ENCODE results near the gene GRAP2. TPM values are rescaled to one million over a fixed set of nuclear protein-coding genes. Genes with fewer than 3 reads are reported as not detected.
A peak's percentile ranks its signal among the peaks of the same experiment; 100 is the strongest.

The GRAP2 gene
- total RNA-seq (2022) = not detected in 2 replicates
- percentile 1 among the genes with signal in this experiment for Bru-seq, nascent RNA
- not detected for BruChase-seq, experiment 1, labeled RNA remaining after a 2-hour chase
- BruChase-seq, experiment 2, labeled RNA remaining after a 6-hour chase = not detected
- long read RNA-seq = 0 reads

GRCh38 chr22:39900306-39901227 is at the start of gene GRAP2:
GRAP2 (plus strand) TSS chr22:39901084; CDS start chr22:39947107, 46,023 bp downstream.
- intact Hi-C loops (cut with micrococcal nuclease; ENCODE audit: unreplicated experiment) = no loop called here
- Mint-ChIP-seq H3K36me3 (ENCODE audit: insufficient read depth, unreplicated experiment) (no peaks in the 10 kb centered on the region), H3K9me3 (ENCODE audit: unreplicated experiment) (no peaks in the 10 kb centered on the region), H3K4me3 (ENCODE audit: unreplicated experiment) (no peak within 1 kb of the TSS), H3K4me1 (ENCODE audit: low read depth, unreplicated experiment) (no peaks in the 10 kb centered on the region), H3K27ac (ENCODE audit: unreplicated experiment) (no peak within 1 kb of the TSS), H3K27me3 (ENCODE audit: insufficient read depth, unreplicated experiment) (peaks cover 19% of the 10 kb centered on the region)
- ChIA-PET CTCF (no interaction called here), POLR2A (no interaction called here)
- TF ChIP-seq, protein P1, sequence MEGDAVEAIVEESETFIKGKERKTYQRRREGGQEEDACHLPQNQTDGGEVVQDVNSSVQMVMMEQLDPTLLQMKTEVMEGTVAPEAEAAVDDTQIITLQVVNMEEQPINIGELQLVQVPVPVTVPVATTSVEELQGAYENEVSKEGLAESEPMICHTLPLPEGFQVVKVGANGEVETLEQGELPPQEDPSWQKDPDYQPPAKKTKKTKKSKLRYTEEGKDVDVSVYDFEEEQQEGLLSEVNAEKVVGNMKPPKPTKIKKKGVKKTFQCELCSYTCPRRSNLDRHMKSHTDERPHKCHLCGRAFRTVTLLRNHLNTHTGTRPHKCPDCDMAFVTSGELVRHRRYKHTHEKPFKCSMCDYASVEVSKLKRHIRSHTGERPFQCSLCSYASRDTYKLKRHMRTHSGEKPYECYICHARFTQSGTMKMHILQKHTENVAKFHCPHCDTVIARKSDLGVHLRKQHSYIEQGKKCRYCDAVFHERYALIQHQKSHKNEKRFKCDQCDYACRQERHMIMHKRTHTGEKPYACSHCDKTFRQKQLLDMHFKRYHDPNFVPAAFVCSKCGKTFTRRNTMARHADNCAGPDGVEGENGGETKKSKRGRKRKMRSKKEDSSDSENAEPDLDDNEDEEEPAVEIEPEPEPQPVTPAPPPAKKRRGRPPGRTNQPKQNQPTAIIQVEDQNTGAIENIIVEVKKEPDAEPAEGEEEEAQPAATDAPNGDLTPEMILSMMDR (IDR thresholded peaks at IDR 0.05; ENCODE audit: insufficient read depth in 1 of 2, low read depth in 1 of 2, low read length in 1 of 2, severe bottlenecking in 1 of 2, unreplicated experiment in 1 of 2) = no peak
- no peaks in the 10 kb centered on the region; the same call in 1 of the 2 replicates for H3K27me3 ChIP-seq (replicated peaks; ENCODE audit: control insufficient read depth, insufficient read depth, low read length)
- H3K4me1 ChIP-seq = no peaks in the 10 kb centered on the region
- no peaks in the 10 kb centered on the region for H3K36me3 ChIP-seq (ENCODE audit: control insufficient read depth, insufficient read depth, low read length)
- no TSS peak for BruUV-seq (replicated peaks)
- no peaks in the 10 kb centered on the region for H3K9me3 ChIP-seq
- no peak within 1 kb of the TSS for H3K4me3 ChIP-seq (ENCODE audit: low read depth, low read length)
- no peak for DNase-seq

DNA sequence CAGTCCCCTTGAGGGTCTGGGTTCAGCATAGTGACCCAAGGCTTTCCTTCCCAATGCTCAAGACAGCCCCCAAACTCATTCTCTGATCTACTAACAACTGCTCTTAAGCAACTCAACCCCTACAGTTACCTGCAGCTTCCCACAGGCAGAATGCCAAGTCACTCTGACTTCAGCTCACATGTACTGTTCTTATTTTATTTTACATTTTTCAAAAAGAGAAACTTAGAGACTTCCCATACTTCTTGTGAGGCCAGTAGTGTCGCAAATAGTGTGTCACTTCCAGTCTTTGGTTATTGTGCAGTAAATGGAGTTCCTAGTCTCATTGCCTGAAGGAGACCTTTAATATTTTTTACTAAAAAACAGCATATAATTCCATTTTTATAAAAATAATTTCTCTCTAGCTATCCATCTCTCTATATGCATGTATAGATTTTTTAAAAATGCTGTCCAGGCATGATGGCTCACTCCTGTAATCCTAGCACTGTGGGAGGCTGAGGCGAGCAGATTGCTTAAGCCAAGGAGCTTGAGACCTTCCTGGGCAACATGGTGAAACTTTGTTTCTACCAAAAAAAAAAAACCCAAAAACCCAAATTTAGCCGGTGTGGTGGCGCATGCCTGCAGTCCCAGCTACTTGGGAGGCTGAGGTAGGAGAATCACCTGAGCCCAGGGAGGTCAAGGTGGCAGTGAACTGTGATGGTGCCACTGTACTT is 49.1 kb upstream of the GRAP2 start:
- POLR2A ChIA-PET = no interaction called here

DNA sequence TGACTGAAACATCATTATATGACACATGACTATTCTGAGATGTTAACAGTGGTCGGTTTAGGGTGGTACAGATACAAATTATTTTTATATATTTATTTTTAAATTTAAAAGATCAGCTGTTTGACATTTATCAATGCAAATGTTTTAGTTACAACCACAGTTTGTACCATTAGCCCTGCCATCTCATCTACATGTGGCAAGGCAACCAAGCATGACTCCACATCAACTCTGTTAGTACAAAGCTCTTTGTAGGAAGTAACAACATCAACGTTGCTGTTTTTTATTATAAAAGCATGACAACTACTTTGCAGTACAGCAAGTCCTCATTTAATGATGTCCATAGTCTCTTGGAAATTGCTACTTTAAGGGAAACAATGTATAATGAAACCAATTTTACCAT is 48.1 kb upstream of the GRAP2 start:
- CTCF ChIA-PET = no interaction called here

More for the DNA sequence above, 49.1 kb upstream of the GRAP2 start:
- H3K27me3 Mint-ChIP-seq (ENCODE audit: insufficient read depth, unreplicated experiment) = peaks cover 23% of the 10 kb centered on the region
- intact Hi-C loops (cut with micrococcal nuclease; ENCODE audit: unreplicated experiment) = no loop called here
- H3K36me3 Mint-ChIP-seq (ENCODE audit: insufficient read depth, unreplicated experiment) = no peaks in the 10 kb centered on the region
- no peak for DNase-seq
- no peaks in the 10 kb centered on the region for H3K27me3 ChIP-seq (replicated peaks; ENCODE audit: control insufficient read depth, insufficient read depth, low read length)
- CTCF ChIA-PET = no interaction called here
- no peaks in the 10 kb centered on the region for H3K36me3 ChIP-seq (ENCODE audit: control insufficient read depth, insufficient read depth, low read length)
- TF ChIP-seq, protein P1 (IDR thresholded peaks at IDR 0.05; ENCODE audit: insufficient read depth in 1 of 2, low read depth in 1 of 2, low read length in 1 of 2, severe bottlenecking in 1 of 2, unreplicated experiment in 1 of 2) = no peak
- no TSS peak for BruUV-seq (replicated peaks)
- H3K4me1 Mint-ChIP-seq (ENCODE audit: low read depth, unreplicated experiment) = no peaks in the 10 kb centered on the region
- H3K27ac Mint-ChIP-seq (ENCODE audit: unreplicated experiment) = no peak overlapping the region
- H3K9me3 Mint-ChIP-seq (ENCODE audit: unreplicated experiment) = no peaks in the 10 kb centered on the region
- H3K4me3 ChIP-seq (ENCODE audit: low read depth, low read length) = no peak overlapping the region
- H3K4me1 ChIP-seq = no peaks in the 10 kb centered on the region
- no peak overlapping the region for H3K4me3 Mint-ChIP-seq (ENCODE audit: unreplicated experiment)
- no peaks in the 10 kb centered on the region for H3K9me3 ChIP-seq

More for the DNA sequence above, 48.1 kb upstream of the GRAP2 start:
- Mint-ChIP-seq H3K36me3 (ENCODE audit: insufficient read depth, unreplicated experiment) (no peaks in the 10 kb centered on the region), H3K4me1 (ENCODE audit: low read depth, unreplicated experiment) (no peaks in the 10 kb centered on the region), H3K27ac (ENCODE audit: unreplicated experiment) (no peak overlapping the region), H3K9me3 (ENCODE audit: unreplicated experiment) (no peaks in the 10 kb centered on the region), H3K27me3 (ENCODE audit: insufficient read depth, unreplicated experiment) (peaks cover 23% of the 10 kb centered on the region), H3K4me3 (ENCODE audit: unreplicated experiment) (no peak overlapping the region)
- TF ChIP-seq, protein P1 (IDR thresholded peaks at IDR 0.05; ENCODE audit: insufficient read depth in 1 of 2, low read depth in 1 of 2, low read length in 1 of 2, severe bottlenecking in 1 of 2, unreplicated experiment in 1 of 2) = no peak
- no peaks in the 10 kb centered on the region for H3K9me3 ChIP-seq
- H3K36me3 ChIP-seq (ENCODE audit: control insufficient read depth, insufficient read depth, low read length) = no peaks in the 10 kb centered on the region
- H3K27me3 ChIP-seq (replicated peaks; ENCODE audit: control insufficient read depth, insufficient read depth, low read length) = no peaks in the 10 kb centered on the region
- intact Hi-C loops (cut with micrococcal nuclease; ENCODE audit: unreplicated experiment) = no loop called here
- no peak overlapping the region for H3K4me3 ChIP-seq (ENCODE audit: low read depth, low read length)
- no peaks in the 10 kb centered on the region for H3K4me1 ChIP-seq
- POLR2A ChIA-PET = no interaction called here
- BruUV-seq (replicated peaks) = no TSS peak
- no peak for DNase-seq
